Superior temporal gyrus (tissue), 1 donor: ENCODE data around the gene CNTN6.
"Not testable (repeated sequence)": the region's sequence is repeated elsewhere in the genome, so short reads cannot be mapped to it uniquely, and the experiment has no call there.

Source experiments
- DNase-seq: peaks from one replicate; pipeline ENCODE4 v3.0.0-alpha.2; 2016; ENCODE audit errors: extremely low spot score

CNTN6 gene

DNA sequence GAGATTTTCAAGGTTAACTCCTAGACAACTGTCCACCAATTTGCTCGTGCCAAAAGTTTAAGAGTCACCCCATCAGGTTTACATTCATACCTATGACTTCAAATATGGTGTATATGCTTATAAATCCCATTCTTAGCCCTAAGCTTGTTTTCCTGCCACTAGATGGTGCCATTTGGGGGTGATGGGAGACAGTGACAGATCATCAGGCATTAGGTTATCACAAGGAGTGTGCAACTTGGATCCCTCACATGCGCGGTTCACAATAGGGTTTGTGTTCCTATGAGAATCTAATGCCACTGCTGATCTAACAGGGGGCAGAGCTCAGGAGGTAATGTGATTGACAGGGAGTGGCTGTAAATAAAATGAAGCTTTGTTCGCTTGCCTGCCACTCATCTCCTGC lies 182.7 kb downstream of the CNTN6 start:
- DNase-seq = peak; percentile 33

DNA sequence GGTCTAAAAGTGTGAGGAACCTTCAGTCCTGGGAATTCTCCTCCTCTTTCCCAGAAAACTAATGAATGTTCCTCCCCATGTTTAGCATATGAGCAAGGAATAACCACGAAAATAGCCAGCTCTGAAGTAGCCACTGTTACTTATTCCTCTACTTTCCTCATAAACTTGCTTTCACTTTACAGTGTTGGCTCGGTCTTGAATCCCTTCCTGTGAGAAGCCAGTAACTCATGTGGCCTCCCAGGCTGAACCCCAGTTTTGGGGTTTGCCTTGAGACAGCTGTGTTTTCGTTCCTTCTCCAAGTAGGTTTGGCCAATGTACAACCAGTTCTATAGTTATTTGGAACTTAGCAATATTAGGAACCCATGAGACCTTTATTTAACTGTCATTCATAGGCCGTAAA lies 195.0 kb downstream of the CNTN6 start:
- DNase-seq = no peak

DNA sequence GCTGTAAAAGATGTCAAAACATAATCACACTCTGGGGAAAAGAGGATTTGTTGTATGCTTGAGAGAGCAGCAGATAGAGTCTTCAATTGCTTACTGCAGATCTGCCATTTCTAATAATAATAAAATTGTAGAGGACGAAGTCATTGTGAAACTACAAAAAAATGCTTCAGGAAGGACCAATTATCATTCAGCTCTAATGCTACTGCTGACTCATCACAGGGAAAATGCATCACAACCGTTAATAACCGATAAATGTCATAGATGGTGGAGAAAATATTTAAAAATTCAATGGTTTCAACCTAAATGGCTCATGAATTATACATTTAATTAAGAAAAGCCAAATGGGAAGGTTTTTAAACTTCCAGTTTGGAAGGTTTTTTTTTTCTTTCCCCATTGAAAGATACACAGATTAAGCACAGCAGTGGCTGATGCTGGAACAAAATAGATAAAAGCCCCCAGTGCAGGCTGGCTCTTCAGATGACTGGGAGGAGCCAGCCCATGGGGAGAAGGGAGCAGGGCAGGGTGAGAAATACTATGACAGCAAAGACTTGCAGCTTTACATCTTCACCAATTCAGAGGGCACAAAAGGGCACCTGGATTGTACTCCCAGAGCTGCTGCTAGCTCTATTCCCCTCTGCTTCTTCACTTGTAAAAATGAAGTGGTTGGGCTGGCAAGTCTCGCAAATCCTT lies 196.1 kb downstream of the CNTN6 start:
- DNase-seq = no peak

DNA sequence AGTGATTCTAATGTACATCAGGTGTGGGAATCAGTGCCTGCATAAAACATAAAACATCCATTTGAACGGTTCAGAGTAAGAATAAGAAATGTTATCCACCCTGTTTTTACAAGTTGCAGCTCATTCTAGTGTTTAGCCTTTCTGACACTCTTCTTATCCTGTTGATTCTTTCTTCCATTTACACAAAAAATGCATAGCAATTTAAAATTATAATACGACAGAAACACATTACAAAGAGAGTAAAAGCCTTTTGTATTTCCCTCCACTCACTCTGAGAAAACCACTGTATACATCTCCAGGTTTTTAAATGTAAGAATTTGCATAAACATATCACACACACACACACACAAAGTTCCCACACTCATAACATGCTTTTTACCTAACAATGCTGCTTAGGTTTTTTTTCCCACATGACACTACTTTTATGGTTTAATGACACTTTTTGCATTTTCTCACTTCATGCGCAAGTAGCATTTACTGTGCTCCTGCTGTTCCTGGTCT lies 199.8 kb downstream of the CNTN6 start:
- DNase-seq = no peak

DNA sequence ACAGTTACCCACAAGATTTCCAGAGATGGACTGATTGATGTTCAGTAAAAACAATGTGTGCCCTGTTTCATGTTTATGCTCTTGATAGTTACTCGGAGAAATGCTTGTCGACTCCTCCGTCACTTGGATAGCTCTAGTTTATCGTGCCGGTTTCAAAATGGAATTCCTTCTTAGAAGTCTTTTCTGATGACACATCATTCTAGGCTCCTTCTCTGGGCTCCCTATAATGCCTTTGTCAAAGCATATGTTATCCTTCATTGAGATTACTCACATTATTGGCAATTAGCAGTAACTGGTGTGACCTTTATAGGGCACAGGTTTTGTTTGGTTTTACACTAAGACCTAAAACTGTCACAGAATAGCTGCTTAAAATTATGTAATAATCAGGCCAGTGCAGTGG lies 201.8 kb downstream of the CNTN6 start:
- DNase-seq = no peak

DNA sequence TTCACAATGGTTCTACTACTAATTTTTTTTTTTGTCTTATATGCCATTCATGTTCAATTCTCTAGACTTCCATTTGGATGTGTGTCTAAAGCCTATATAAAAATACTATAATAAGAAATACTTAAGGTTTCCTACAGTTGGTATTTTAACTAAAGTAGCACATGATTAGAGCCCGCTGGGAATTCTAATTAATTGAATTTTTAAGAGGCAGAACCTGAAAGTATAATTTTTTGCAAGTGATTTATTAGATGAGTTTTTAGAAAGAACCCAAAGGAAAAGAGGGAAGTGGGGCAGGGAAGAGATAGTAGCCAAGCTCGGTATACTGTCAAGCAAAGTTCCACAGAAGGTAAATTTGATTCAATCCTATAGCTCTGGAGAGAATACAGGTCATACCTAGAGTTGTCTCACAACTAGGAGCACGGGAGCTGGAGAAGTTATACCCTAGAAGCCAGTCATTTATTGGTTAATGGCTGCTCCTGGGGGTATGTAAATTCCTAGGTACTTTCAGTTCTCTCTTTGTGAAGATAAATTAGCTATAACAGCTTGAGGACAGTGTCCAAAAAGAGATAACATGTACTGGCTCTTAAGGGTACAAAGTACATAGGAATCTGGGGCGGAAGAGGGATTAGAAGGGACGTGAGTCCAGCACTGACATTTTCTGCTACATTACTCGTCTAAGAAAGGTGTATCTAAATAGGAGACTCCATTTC lies 225.6 kb downstream of the CNTN6 start:
- DNase-seq = no peak

DNA sequence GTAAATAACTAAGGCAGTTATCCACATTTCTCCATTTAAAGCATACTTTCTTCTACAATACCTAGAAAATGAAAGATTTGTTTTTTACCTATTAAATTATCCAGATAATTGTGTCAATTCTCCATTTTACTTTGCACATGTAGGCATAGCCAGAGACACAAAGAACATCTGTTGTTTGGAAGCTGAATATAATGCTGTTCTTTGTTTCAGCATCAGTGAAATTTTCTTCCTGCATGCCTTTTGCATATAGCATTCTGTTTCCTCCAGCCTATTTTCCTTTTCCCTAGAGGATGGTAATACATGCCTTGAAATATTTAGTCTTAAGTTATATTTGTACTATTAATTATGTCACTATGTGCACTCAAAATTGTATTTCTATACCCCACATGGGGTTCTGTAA lies 233.7 kb downstream of the CNTN6 start:
- DNase-seq = peak; percentile 20

DNA sequence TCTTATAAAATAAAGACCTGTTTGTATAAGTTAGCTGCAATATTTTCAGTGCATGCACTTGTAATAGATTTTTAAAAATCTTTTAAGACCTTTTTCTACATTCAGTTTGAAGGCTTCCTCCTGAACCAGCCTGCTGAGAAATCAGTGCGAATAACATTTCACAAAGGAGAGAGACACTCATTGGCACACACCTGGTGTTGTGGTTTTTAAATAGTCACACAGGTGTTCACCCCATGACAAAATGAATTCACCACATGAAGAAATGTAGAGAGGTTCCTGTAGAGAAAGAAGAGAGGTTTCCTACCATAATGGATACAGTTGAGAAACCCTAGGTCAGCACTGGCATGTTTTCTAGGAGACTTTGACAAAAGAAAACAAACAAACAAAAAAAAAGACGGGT lies 237.3 kb downstream of the CNTN6 start:
- DNase-seq = no peak

DNA sequence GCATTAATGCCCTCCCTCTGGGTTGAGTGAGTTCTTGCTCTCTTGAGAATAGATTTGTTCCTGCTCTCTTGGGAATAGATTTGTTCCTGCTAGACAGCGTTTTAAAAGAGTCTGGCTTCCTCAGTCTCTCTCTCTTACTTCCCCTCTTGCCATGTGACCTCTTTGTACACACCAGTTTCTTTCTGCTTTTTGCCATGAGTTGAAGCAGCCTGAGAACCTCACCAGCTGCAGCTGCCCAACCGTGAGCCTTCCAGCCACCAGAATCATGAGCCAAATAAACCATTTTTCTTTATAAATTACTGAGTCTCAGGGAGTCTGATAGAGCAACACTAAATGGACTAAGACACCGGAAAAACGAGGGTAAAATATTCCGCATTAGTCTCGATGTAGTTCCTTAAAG lies 253.6 kb downstream of the CNTN6 start:
- no peak for DNase-seq

DNA sequence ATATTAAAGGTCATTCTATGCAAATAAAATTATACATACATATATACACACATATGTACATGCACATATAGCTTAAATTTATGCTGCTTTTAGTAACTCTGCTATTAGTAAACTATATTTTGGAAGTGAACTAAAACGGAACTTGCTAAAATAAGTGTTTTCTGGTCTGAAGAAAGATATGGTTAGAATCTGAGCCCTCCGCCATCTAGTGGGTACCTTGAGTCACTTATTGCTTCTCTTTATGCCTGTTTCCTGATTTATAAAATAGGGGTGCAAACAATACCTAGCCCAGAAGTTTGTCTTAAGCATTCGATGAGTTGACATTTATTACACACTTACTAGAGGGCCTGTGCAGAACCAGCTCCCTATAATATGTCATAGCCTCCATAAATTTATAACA lies 255.7 kb downstream of the CNTN6 start:
- DNase-seq = no peak

DNA sequence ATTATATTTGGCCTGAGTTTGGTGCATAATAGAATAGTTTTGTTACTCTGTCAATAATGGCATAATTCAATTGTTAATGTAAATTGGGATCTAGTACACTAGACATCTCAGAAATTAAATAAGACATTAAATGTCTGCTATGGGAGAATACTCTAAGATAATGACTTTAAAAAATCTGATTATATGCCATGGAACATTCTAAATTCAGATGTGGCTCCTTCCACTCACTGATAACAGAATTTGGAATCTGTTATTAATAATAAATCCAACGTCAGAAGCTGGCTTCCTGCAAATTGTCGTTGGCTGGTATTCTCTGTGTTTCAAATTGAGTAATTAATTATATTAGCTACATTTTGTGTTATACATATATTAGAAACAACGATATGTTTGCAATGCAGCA lies 258.1 kb downstream of the CNTN6 start:
- DNase-seq = no peak

DNA sequence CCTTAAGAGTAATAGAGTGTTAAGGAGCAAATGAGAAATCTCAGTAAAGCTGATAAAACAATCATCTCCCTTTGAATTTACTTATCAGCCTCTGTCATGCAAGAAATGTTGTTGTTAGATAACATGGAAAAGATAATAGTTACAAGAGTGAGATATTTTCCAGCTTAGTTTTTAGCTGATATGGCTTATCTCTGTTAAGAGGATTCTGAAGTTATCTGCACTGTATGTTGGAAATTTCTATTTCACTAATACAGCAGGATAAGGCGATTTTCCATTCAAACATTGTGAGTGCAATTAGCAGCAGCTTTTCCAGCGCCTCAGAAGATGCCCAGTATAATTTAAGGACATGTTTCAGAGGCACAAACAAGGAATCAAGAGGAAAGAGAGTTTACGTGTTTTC lies 262.9 kb downstream of the CNTN6 start:
- DNase-seq = no peak

DNA sequence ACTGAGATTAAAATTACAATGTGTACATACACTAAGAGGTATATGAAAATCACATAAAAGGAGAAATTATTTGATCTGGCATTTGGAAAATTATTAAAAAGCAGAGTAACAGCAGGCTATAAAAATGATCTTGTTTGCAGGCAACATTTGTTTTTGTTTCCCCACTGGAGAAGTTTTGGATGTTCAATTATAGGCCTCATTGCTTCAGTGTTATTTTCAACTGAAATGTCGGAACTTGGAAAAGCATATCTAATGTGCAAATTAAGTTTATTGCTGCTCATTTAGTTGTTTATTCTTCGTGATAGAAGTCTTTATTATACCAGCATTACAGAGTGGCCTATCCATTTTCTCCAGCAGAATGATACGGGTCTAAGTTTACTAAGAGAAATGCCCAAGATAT lies 263.3 kb downstream of the CNTN6 start:
- no peak for DNase-seq

DNA sequence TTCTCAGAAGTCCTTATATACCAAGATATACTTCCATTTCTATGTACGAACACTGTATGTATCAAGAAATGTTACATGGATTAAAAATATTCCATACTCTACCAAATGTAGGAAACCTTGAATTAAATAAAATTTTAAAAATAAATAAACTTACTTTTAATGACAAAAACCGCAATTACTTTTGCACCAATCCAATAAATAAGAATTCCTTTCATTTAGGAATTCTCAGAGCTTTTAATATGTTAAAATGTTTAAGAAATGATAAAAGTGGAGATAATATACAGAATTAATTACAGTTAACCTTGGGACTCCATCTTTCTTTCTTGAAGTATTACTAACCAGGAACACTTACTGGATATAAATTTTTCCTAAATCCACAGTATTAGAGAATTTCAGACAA lies 272.7 kb downstream of the CNTN6 start:
- no peak for DNase-seq

DNA sequence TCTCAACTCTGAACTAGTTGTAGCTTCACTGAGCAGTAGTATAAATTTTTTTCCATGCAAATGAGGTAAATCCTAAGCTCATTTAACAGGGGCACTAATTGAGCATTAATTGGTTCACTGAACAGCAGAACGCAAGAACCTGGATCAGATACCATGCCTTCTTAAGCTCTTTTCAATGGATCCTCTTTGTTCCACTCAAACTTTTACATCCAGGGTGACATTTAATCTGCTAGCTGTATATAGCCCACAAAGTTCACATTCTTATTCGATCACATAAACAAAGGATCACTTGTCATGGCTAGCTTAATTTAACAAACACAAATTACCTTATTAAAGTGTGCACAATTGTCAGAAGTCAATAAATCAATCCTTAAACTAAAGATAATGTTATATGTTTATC lies 281.6 kb downstream of the CNTN6 start:
- DNase-seq = no peak

DNA sequence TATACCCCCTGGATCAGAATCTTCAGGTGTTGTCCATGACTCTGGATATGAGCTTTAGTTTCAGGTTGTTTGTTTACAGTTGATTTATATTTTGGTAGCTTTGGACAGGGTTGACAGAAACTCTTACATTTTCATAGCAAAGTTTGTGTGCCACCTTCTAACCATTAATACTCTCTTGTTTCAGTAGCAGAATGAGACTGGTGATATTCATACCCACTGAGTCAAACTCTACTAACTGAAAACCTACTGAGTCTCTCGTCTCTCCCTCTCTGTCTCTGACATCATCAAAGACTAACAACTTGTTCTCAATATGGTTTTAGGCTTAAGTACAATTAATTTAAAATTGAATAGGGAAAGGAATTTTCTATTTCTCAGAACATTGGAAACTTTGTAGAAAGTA lies 282.3 kb downstream of the CNTN6 start:
- no peak for DNase-seq

DNA sequence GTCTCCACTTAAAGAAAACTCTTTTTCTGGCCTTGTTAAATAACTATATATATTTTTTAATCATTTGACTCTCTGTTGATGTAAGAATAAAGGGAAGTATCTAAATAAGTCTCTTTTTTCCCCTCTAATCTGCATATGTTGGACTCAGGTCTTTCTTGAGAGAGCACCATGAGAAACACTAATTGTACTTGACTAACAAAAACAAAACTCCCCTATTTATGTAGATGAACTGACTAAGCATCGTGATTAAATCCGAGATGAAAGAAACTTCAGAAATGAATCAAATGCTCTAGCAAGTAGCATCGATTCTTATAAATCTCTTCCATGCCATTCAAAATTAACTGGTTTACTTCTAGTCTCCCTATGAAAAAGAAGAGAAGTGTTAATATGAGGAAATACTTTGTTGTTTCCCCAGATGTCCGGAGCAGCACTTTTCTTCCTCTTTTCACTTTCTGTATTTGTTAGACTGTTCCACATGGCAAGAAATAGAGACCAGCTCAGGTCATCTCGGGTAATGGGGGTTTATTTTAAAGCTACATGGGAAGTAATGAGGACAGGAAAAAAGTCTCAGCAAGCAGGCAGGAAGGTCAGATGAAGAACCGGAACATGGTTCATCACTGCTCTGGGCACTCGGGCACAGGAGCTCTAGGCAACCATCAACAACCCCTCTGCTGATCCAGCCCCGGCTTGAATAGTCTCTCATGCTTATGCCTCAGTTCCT lies 288.3 kb downstream of the CNTN6 start:
- DNase-seq = peak; percentile 23

DNA sequence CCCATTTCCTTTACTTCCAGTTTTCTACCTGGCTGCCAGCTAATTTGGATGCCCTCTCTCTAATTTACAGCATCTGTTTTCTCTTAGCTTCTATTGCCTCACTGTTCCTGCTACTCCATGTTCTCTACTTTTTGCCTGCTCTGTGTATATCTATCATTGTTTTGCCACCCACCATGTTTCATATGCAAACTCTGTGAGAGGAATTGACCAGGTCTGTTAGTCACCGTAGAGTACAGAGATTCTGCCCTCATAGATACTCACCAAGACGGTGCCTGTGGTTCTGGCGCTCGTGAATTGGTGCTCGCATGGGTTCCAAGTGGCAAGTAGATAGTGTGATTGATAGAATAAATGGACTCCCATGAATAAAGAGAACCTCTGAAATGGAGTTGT lies 288.8 kb downstream of the CNTN6 start:
- no peak for DNase-seq

DNA sequence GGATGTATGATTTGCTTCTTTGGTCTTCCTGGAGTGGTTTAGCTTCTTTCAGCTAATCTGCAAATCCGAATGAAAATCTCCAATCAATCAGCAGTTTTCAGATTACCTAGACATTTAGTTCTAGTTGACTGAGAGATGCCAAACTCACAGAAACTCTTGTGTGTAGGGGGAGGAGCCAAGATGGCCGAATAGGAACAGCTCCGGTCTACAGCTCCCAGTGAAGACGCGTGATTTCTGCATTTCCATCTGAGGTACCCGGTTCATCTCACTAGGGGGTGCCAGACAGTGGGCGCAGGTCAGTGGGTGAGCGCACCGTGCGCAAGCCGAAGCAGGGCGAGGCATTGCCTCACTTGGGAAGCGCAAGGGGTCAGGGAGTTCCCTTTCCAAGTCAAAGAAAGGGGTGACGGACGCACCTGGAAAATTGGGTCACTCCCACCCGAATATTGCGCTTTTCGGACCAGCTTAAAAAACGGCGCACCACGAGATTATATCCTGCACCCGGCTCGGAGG lies 294.6 kb downstream of the CNTN6 start:
- not testable (repeated sequence) for DNase-seq

DNA sequence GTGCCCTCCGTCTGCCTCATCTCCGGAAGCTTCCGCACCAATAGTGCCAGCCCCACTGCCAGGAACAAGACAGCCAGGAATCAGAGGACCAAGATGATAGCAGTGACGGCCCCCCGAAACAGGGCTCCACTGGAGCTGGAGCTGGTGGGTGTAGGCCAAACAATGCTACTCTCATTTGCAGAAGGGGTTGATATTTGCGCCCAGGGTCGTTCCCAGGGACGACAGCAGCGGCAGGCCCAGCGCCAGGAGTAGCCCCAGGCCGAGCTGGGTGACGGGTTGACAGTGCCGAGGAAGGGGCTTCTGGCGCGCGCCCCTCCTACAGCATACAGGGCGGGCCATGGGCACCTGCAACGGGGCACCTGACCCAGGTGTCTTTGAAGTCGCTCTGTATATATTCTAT lies 301.4 kb downstream of the CNTN6 start:
- no peak for DNase-seq

DNA sequence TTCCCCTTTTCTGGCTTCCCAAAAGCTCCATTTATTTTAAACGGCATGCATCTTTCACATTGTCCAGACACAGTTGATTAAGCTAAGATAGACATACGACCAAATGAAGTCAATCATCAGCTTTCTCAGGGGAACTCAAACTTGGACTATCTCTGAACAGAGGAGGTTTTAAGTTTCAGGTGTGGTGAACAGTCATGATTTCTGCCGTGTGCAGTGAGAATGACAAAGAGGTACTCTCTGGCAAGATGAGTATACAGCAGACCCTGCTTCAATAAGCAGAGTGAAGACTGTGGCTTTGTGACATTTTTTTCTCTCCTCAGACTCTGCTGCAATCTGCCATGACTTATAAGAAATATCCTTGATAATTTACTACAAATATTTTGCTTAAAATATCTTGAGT lies 307.7 kb downstream of the CNTN6 start:
- no peak for DNase-seq

DNA sequence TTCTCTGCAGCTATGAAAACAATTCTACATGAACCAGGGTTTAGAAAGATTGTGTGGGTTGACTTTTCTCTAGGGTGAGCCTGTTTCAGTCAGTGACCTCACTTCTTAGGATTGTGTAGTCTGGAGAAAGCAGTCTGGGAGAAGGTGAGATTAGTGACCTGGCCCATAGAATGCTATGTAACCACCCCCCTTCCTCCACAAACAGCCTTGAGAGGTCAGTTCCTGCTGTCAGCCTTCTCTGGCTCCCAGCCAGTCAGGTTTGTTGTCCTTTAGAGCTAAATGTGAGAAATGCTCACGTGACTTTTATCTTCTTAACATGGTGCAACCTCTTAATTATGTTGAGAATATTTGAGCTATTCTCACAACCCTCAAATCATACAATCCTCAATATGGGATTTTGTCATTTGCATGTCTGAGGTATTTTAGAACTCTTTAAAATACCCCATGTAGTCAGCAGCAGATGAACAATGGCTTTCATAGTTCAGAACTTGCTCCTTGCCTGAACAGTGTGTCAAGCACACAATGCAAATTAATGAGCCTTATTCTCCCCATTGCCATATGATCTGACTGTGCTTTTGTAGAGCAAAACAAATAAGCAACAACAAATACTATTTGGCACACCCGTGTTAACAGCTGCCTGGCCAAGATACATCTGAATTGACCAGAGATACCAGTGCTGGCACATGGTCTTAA lies 311.6 kb downstream of the CNTN6 start:
- peak; percentile 38 for DNase-seq
